ENCODE results near the gene KCNK2.
A peak's percentile ranks its signal among the peaks of the same experiment; 100 is the strongest.

The KCNK2 gene

GRCh38 chr1:215082532-215083382 is at the start of gene KCNK2:
KCNK2 (plus strand) TSS chr1:215082737; CDS start chr1:215083386, 649 bp downstream.
- H3K4me1 Mint-ChIP-seq (ENCODE audit: low read depth) = peaks cover 8% of the 10 kb centered on the region
- peak within 1 kb of the TSS; percentile 13 for H3K4me3 Mint-ChIP-seq
- no peak within 1 kb of the TSS for H3K27ac Mint-ChIP-seq
- H3K27me3 Mint-ChIP-seq = peaks cover 59% of the 10 kb centered on the region
- DNase-seq = no peak
- H3K9me3 Mint-ChIP-seq = no peaks in the 10 kb centered on the region
- no peaks in the 10 kb centered on the region for H3K36me3 Mint-ChIP-seq (ENCODE audit: low read depth)

- Mint-ChIP-seq H3K36me3 (ENCODE audit: low read depth) (no peaks in the 10 kb centered on the region), H3K4me1 (ENCODE audit: low read depth) (no peaks in the 10 kb centered on the region), H3K4me3 (no peak overlapping the region), H3K27me3 (no peaks in the 10 kb centered on the region), H3K27ac (no peak overlapping the region), H3K9me3 (peaks cover 2% of the 10 kb centered on the region)
- no peak for DNase-seq
Measured at GRCh38 chr1:215032911-215033526, 49.5 kb upstream of the KCNK2 start.

GRCh38 chr1:215040190-215040589 is 42.3 kb upstream of the KCNK2 start:
- no peak overlapping the region for H3K4me3 Mint-ChIP-seq
- DNase-seq = no peak
- no peaks in the 10 kb centered on the region for H3K27me3 Mint-ChIP-seq
- H3K4me1 Mint-ChIP-seq (ENCODE audit: low read depth) = no peaks in the 10 kb centered on the region
- peaks cover 4% of the 10 kb centered on the region for H3K9me3 Mint-ChIP-seq
- H3K27ac Mint-ChIP-seq = no peak overlapping the region
- no peaks in the 10 kb centered on the region for H3K36me3 Mint-ChIP-seq (ENCODE audit: low read depth)

- H3K9me3 Mint-ChIP-seq = peaks cover 2% of the 10 kb centered on the region
- H3K27ac Mint-ChIP-seq = no peak overlapping the region
- no peaks in the 10 kb centered on the region for H3K36me3 Mint-ChIP-seq (ENCODE audit: low read depth)
- no peaks in the 10 kb centered on the region for H3K4me1 Mint-ChIP-seq (ENCODE audit: low read depth)
- no peak for DNase-seq
- H3K27me3 Mint-ChIP-seq = no peaks in the 10 kb centered on the region
- H3K4me3 Mint-ChIP-seq = no peak overlapping the region
Measured at GRCh38 chr1:215043401-215043800, 39.1 kb upstream of the KCNK2 start.

- Mint-ChIP-seq H3K4me3 (no peak overlapping the region), H3K27me3 (no peaks in the 10 kb centered on the region), H3K4me1 (ENCODE audit: low read depth) (no peaks in the 10 kb centered on the region), H3K36me3 (ENCODE audit: low read depth) (no peaks in the 10 kb centered on the region), H3K27ac (no peak overlapping the region), H3K9me3 (peaks cover 2% of the 10 kb centered on the region)
- DNase-seq = no peak
Measured at GRCh38 chr1:215044151-215044550, 38.4 kb upstream of the KCNK2 start.

GRCh38 chr1:215045698-215046308 is 36.7 kb upstream of the KCNK2 start:
- Mint-ChIP-seq H3K27me3 (no peaks in the 10 kb centered on the region), H3K27ac (no peak overlapping the region), H3K9me3 (peaks cover 2% of the 10 kb centered on the region), H3K4me3 (no peak overlapping the region), H3K4me1 (ENCODE audit: low read depth) (no peaks in the 10 kb centered on the region), H3K36me3 (ENCODE audit: low read depth) (no peaks in the 10 kb centered on the region)
- DNase-seq = no peak

GRCh38 chr1:215052256-215053015 is 30.1 kb upstream of the KCNK2 start:
- Mint-ChIP-seq H3K27me3 (no peaks in the 10 kb centered on the region), H3K27ac (no peak overlapping the region), H3K36me3 (ENCODE audit: low read depth) (no peaks in the 10 kb centered on the region), H3K9me3 (no peaks in the 10 kb centered on the region), H3K4me3 (no peak overlapping the region), H3K4me1 (ENCODE audit: low read depth) (no peaks in the 10 kb centered on the region)
- DNase-seq = no peak

- Mint-ChIP-seq H3K27ac (no peak overlapping the region), H3K4me1 (ENCODE audit: low read depth) (no peaks in the 10 kb centered on the region), H3K27me3 (no peaks in the 10 kb centered on the region), H3K9me3 (no peaks in the 10 kb centered on the region), H3K4me3 (no peak overlapping the region), H3K36me3 (ENCODE audit: low read depth) (no peaks in the 10 kb centered on the region)
- DNase-seq = no peak
Measured at GRCh38 chr1:215054266-215054665, 28.3 kb upstream of the KCNK2 start.

- Mint-ChIP-seq H3K4me3 (no peak overlapping the region), H3K27ac (no peak overlapping the region), H3K27me3 (no peaks in the 10 kb centered on the region), H3K9me3 (no peaks in the 10 kb centered on the region), H3K4me1 (ENCODE audit: low read depth) (no peaks in the 10 kb centered on the region), H3K36me3 (ENCODE audit: low read depth) (no peaks in the 10 kb centered on the region)
- no peak for DNase-seq
Measured at GRCh38 chr1:215055281-215055935, 27.1 kb upstream of the KCNK2 start.

- no peaks in the 10 kb centered on the region for H3K9me3 Mint-ChIP-seq
- H3K27me3 Mint-ChIP-seq = no peaks in the 10 kb centered on the region
- DNase-seq = no peak
- H3K4me3 Mint-ChIP-seq = no peak overlapping the region
- no peaks in the 10 kb centered on the region for H3K36me3 Mint-ChIP-seq (ENCODE audit: low read depth)
- no peak overlapping the region for H3K27ac Mint-ChIP-seq
- no peaks in the 10 kb centered on the region for H3K4me1 Mint-ChIP-seq (ENCODE audit: low read depth)
Measured at GRCh38 chr1:215056584-215056983, 26.0 kb upstream of the KCNK2 start.

GRCh38 chr1:215059947-215060346 is 22.6 kb upstream of the KCNK2 start:
- Mint-ChIP-seq H3K4me1 (ENCODE audit: low read depth) (no peaks in the 10 kb centered on the region), H3K9me3 (no peaks in the 10 kb centered on the region), H3K4me3 (no peak overlapping the region), H3K27ac (no peak overlapping the region), H3K27me3 (no peaks in the 10 kb centered on the region), H3K36me3 (ENCODE audit: low read depth) (no peaks in the 10 kb centered on the region)
- DNase-seq = no peak

- Mint-ChIP-seq H3K4me3 (no peak overlapping the region), H3K4me1 (ENCODE audit: low read depth) (no peaks in the 10 kb centered on the region), H3K36me3 (ENCODE audit: low read depth) (no peaks in the 10 kb centered on the region), H3K27me3 (no peaks in the 10 kb centered on the region), H3K9me3 (no peaks in the 10 kb centered on the region), H3K27ac (no peak overlapping the region)
- no peak for DNase-seq
Measured at GRCh38 chr1:215064327-215064726, 18.2 kb upstream of the KCNK2 start.

- no peak overlapping the region for H3K27ac Mint-ChIP-seq
- no peaks in the 10 kb centered on the region for H3K27me3 Mint-ChIP-seq
- H3K9me3 Mint-ChIP-seq = peaks cover 4% of the 10 kb centered on the region
- H3K36me3 Mint-ChIP-seq (ENCODE audit: low read depth) = no peaks in the 10 kb centered on the region
- DNase-seq = no peak
- no peaks in the 10 kb centered on the region for H3K4me1 Mint-ChIP-seq (ENCODE audit: low read depth)
- no peak overlapping the region for H3K4me3 Mint-ChIP-seq
Measured at GRCh38 chr1:215071078-215071477, 11.5 kb upstream of the KCNK2 start.

- Mint-ChIP-seq H3K4me3 (no peak overlapping the region), H3K27ac (no peak overlapping the region), H3K4me1 (ENCODE audit: low read depth) (no peaks in the 10 kb centered on the region), H3K9me3 (no peaks in the 10 kb centered on the region), H3K36me3 (ENCODE audit: low read depth) (no peaks in the 10 kb centered on the region), H3K27me3 (peaks cover 18% of the 10 kb centered on the region)
- DNase-seq = no peak
Measured at GRCh38 chr1:215076322-215076721, 6.2 kb upstream of the KCNK2 start.

Data from activated T-cell treated with anti-CD3 and anti-CD28 coated beads, Interleukin-2, amount 50 U/mL, for 24 hours (primary cell).